ENCODE data around the gene BTF3. TPM values are rescaled to one million over a fixed set of nuclear protein-coding genes. Genes with fewer than 3 reads are reported as not detected.
"Not testable (repeated sequence)": the region's sequence is repeated elsewhere in the genome, so short reads cannot be mapped to it uniquely, and the experiment has no call there.

BTF3 gene
- total and polyA plus RNA-seq, 2 donors (not counting 3 experiments of a cell fraction or from before 2014, with no cell fraction given) = 325 to 637 TPM

DNA sequence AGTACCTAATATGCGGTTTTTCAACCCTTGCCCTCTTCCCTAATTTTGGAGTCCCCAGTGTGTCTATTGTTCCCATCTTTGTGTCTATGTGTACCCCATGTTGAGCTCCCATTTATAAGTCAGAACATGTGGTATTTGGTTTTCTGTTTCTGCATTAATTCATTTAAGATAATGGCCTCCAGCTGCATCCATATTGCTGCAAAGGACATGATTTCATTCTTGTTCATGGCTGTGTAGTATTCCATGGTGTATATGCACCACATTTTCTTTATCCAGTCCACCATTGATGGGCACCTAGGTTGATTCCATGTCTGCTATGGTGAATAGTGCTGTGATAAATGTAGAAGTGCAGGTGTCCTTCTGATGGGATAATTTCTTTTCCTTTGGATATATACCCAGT lies 41.8 kb upstream of the BTF3 start:
- POLR2A ChIA-PET; H3K4me3 ChIP-seq (replicated peaks in 1 of 3; ENCODE audit: insufficient read depth in 1 of 3, low read depth in 1 of 3, low read length in 3 of 3); H3K4me1 ChIP-seq (ENCODE audit: control insufficient read depth, extremely low read depth, insufficient read depth, low read length); FAIRE-seq; H3K9me3 ChIP-seq (replicated peaks; ENCODE audit: control insufficient read depth, insufficient read depth, low read length); H3K9me1 ChIP-seq (replicated peaks; ENCODE audit: control insufficient read depth, extremely low read depth, insufficient read depth, low read length); dilution Hi-C loops (cut with MboI; ENCODE audit: extremely low pct_ligation_motif_present, low sequenced_read_pairs); H4K20me1 ChIP-seq (replicated peaks; ENCODE audit: control insufficient read depth, extremely low read depth, insufficient read depth, low read length); H2AFZ ChIP-seq (ENCODE audit: low read depth, low read length); H3K4me2 ChIP-seq (ENCODE audit: insufficient read depth, low read length); H3K36me3 ChIP-seq (ENCODE audit: control insufficient read depth in 2 of 2, extremely low read depth in 1 of 2, insufficient read depth in 2 of 2, low read length in 2 of 2); intact Hi-C loops (cut with micrococcal nuclease); BruUV-seq (replicated peaks); H3K9ac ChIP-seq (replicated peaks; ENCODE audit: extremely low read depth, insufficient read depth, low read length); DNase-seq (ENCODE audit: low read depth, low spot score); H3K27ac ChIP-seq (ENCODE audit: insufficient read depth, low read depth, low read length); H3K79me2 ChIP-seq (ENCODE audit: control insufficient read depth, insufficient read depth, low read length): not testable (repeated sequence)
- H3K27me3 ChIP-seq (ENCODE audit: control insufficient read depth in 2 of 2, insufficient read depth in 2 of 2, low read length in 2 of 2) = peaks cover 63 to 71% of the 10 kb centered on the region in 2 experiments
- CTCF ChIA-PET = interaction anchor here (3.1 kb wide), 1 partner anchor 8 kb away, joined by 25 read pairs; no protein-coding TSS in a partner anchor

DNA sequence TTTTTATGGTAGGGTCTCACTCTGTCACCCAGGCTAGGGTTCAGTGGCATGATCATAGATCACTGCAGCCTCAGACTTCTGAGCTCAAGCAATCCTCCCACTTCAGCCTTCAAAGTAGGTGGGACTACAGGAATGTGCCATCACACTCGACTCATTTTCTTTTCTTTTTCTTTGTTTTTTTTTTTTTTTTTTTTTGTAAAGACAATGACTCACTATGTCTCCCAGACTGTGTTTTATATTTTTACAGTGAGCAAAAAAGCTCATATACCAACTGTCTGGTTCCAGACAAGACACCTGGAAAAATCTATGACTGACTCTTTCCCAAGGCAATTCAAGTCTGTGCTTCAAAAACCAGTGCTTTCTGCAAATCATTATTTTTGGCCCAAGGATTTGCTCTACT lies 38.9 kb upstream of the BTF3 start:
- no peak overlapping the region for H3K4me2 ChIP-seq (ENCODE audit: insufficient read depth, low read length)
- no peaks in the 10 kb centered on the region for H3K4me1 ChIP-seq (ENCODE audit: control insufficient read depth, extremely low read depth, insufficient read depth, low read length)
- dilution Hi-C loops (cut with MboI; ENCODE audit: extremely low pct_ligation_motif_present, low sequenced_read_pairs) (no loop called here), intact Hi-C loops (cut with micrococcal nuclease) (no loop called here)
- no peaks in the 10 kb centered on the region for H3K79me2 ChIP-seq (ENCODE audit: control insufficient read depth, insufficient read depth, low read length)
- no peak overlapping the region for H3K9ac ChIP-seq (replicated peaks; ENCODE audit: extremely low read depth, insufficient read depth, low read length)
- no peak overlapping the region for H3K27ac ChIP-seq (ENCODE audit: insufficient read depth, low read depth, low read length)
- H2AFZ ChIP-seq (ENCODE audit: low read depth, low read length) = no peak overlapping the region
- no peaks in the 10 kb centered on the region for H4K20me1 ChIP-seq (replicated peaks; ENCODE audit: control insufficient read depth, extremely low read depth, insufficient read depth, low read length)
- no peaks in the 10 kb centered on the region for H3K36me3 ChIP-seq (ENCODE audit: control insufficient read depth in 2 of 2, extremely low read depth in 1 of 2, insufficient read depth in 2 of 2, low read length in 2 of 2)
- TF ChIP-seq, protein P1, sequence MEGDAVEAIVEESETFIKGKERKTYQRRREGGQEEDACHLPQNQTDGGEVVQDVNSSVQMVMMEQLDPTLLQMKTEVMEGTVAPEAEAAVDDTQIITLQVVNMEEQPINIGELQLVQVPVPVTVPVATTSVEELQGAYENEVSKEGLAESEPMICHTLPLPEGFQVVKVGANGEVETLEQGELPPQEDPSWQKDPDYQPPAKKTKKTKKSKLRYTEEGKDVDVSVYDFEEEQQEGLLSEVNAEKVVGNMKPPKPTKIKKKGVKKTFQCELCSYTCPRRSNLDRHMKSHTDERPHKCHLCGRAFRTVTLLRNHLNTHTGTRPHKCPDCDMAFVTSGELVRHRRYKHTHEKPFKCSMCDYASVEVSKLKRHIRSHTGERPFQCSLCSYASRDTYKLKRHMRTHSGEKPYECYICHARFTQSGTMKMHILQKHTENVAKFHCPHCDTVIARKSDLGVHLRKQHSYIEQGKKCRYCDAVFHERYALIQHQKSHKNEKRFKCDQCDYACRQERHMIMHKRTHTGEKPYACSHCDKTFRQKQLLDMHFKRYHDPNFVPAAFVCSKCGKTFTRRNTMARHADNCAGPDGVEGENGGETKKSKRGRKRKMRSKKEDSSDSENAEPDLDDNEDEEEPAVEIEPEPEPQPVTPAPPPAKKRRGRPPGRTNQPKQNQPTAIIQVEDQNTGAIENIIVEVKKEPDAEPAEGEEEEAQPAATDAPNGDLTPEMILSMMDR (IDR thresholded peaks at IDR 0.05; ENCODE audit: extremely low read depth in 1 of 2, insufficient read depth in 1 of 2, low read depth in 1 of 2, low read length in 2 of 2) = no peak
- peak; percentile 29 for TF ChIP-seq FOS (IDR thresholded peaks at IDR 0.05; ENCODE audit: borderline replicate concordance, insufficient read depth, low read length)
- peaks cover 50 to 60% of the 10 kb centered on the region in 2 experiments for H3K27me3 ChIP-seq (ENCODE audit: control insufficient read depth in 2 of 2, insufficient read depth in 2 of 2, low read length in 2 of 2)
- H3K9me3 ChIP-seq (replicated peaks; ENCODE audit: control insufficient read depth, insufficient read depth, low read length) = no peaks in the 10 kb centered on the region
- DNase-seq (ENCODE audit: low read depth, low spot score) (no peak), FAIRE-seq (no peak)
- H3K9me1 ChIP-seq (replicated peaks; ENCODE audit: control insufficient read depth, extremely low read depth, insufficient read depth, low read length) = no peaks in the 10 kb centered on the region
- CTCF ChIA-PET = interaction anchor here (0.6 to 1.2 kb wide), 3 partner anchors 110 to 381 kb away, joined by 3 read pairs; no protein-coding TSS in a partner anchor
- POLR2A ChIA-PET = no interaction called here
- BruUV-seq (replicated peaks) = no TSS peak
- H3K4me3 ChIP-seq (replicated peaks in 1 of 3; ENCODE audit: insufficient read depth in 1 of 3, low read depth in 1 of 3, low read length in 3 of 3) = no peak overlapping the region

Measured in endothelial cell of umbilical vein (primary cell).